ENCODE data around the gene TBCK. TPM values are rescaled to one million over a fixed set of nuclear protein-coding genes. Genes with fewer than 3 reads are reported as not detected.

TBCK gene
- total and polyA plus RNA-seq, 2 of the 13 experiments (the other 11 are each of a cell fraction or from before 2014, with no cell fraction given): 51.0 to 62.4 TPM

DNA sequence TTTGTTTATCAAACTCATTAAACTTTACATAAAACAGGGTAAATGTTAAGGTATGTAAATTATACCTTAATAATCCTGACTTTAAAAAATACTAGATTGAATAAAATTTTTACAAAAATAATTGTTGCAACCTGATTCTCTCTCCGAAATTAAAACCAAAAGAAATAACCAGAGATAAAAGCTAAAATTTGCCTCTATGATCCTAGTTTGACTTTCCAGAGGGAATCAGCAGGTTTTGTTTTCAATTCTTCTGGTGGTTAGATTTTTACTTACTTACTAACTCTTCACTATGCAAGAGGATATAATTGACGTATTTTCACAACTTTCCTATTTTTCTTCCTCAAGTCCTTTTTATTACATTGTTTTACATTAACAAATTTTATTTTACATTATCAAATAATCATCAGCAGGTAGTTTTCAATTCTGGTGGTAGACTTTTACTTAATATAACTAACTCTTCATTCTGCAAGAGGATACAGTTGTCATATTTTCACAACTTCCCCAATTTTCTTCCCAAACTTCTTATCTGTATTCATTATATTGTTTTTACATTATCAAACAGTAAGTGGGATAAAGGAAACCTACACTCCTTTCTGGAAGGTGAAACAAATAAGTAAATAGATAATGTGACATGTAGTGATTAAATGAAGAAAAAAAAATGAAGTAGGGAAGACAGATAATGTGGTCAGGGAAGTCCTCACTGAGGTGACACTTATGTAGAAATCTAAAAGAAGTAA lies 52.2 kb downstream of the TBCK start:
- Histone ChIP-seq H3K9me3 (ENCODE audit: low read length) (no peaks in the 10 kb centered on the region), H3K9ac (ENCODE audit: insufficient read depth, low read depth, low read length) (peak overlapping the region; percentile 60), H3K27ac (ENCODE audit: extremely low read length, insufficient read depth, low read length) (peak overlapping the region; percentile 94), H2AFZ (ENCODE audit: low read length) (no peak overlapping the region), H3K79me2 (ENCODE audit: insufficient read depth, low read length) (peaks cover 72% of the 10 kb centered on the region), H3K27me3 (ENCODE audit: control insufficient read depth in 1 of 2, insufficient read depth in 2 of 2, low read length in 2 of 2) (no peaks in the 10 kb centered on the region), H3K36me3 (replicated peaks in 1 of 2; ENCODE audit: control insufficient read depth in 1 of 2, insufficient read depth in 2 of 2, low read length in 2 of 2) (no peaks in the 10 kb centered on the region; a peak in 1 of 5 replicates), H3K4me3 (replicated peaks in 1 of 3; ENCODE audit: insufficient read depth in 1 of 3, low read depth in 2 of 3, low read length in 3 of 3) (peak overlapping the region in 2 of 3 experiments; percentile 6 to 19; a peak in 2 of 6 replicates), H3K4me2 (ENCODE audit: low read depth, low read length) (peak overlapping the region; percentile 61), H3K4me1 (ENCODE audit: insufficient read depth, low read length) (peaks cover 96% of the 10 kb centered on the region), H4K20me1 (ENCODE audit: insufficient read depth, low read length) (no peaks in the 10 kb centered on the region)
- POLR2A ChIA-PET: interaction anchor here (0.8 to 1.2 kb wide), 14 partner anchors 8 to 240 kb away, joined by 3 to 26 read pairs (median 4); partner anchors contain the start of genes AIMP1 and TBCK
- no peak for TF ChIP-seq SATB2 (CRISPR knock-in tag; IDR thresholded peaks at IDR 0.05)
- TF ChIP-seq ASH2L (IDR thresholded peaks at IDR 0.05; ENCODE audit: insufficient read length, low read depth, low read length): peak; percentile 21
- TF ChIP-seq YEATS4 (CRISPR knock-in tag; IDR thresholded peaks at IDR 0.05; ENCODE audit: borderline replicate concordance): no peak
- TF ChIP-seq RFXANK (CRISPR knock-in tag; IDR thresholded peaks at IDR 0.05): 0 out of 2 replicates have a peak, but pooled peaks have one; percentile 28
- TF ChIP-seq SSRP1 (CRISPR knock-in tag; IDR thresholded peaks at IDR 0.05): no peak
- peak; percentile 67 for TF ChIP-seq RBFOX2 (IDR thresholded peaks at IDR 0.05; ENCODE audit: low read depth, low read length)
- no peak for TF ChIP-seq EZH2 (conservative IDR thresholded peaks at IDR 0.05; ENCODE audit: low read depth, low read length)
- TF ChIP-seq AGO2 (optimal IDR thresholded peaks at IDR 0.05; ENCODE audit: low read depth, low read length): peak; percentile 77
- TF ChIP-seq ZNF468 (CRISPR knock-in tag; IDR thresholded peaks at IDR 0.05): no peak
- TF ChIP-seq PAF1 (CRISPR knock-in tag; IDR thresholded peaks at IDR 0.05): 0 out of 2 replicates have a peak, but pooled peaks have one; percentile 34
- TF ChIP-seq HNRNPUL1 (IDR thresholded peaks at IDR 0.05; ENCODE audit: low read depth, low read length): 0 out of 2 replicates have a peak, but pooled peaks have one; percentile 20
- no peak for DNase-seq (ENCODE audit: low spot score)
- CTCF ChIA-PET (ENCODE audit: low intra/inter-chr PET ratio, low total read pairs): no interaction called here
- FAIRE-seq: no peak
- ATAC-seq: no peak
- intact Hi-C loops (cut with micrococcal nuclease; ENCODE audit: unreplicated experiment): loop anchor here (10.0 kb wide), 1 partner anchor 541 kb away; no protein-coding TSS in a partner anchor
- in situ Hi-C loops (cut with HindIII; ENCODE audit: extremely low pct_ligation_motif_present, low pct_unique_long_range_greater_than_20kb): no loop called here
- 82% methylated on average over 2 of the region's 2 CpGs for WGBS (ENCODE audit: low lambda C conversion rate)
- BruUV-seq (replicated peaks): TSS peak; percentile 44
